Skeletal muscle cell (primary cell): Measurements from ENCODE around the gene ZNF716.
"Not testable (repeated sequence)": the region's sequence is repeated elsewhere in the genome, so short reads cannot be mapped to it uniquely, and the experiment has no call there.

Experiments used
- DNase-seq: peaks from one replicate; pipeline ENCODE4 v3.0.0-alpha.2; 2010; ENCODE audit warnings: low read depth
- H3K4me3 ChIP-seq: 2 replicates; pipeline ENCODE4 v1.5.1; 2011; ENCODE audit warnings: low read depth, mild to moderate bottlenecking, control low read depth, low read length, moderate library complexity

The ZNF716 gene

GRCh38 chr7:57425239-57425944 lies 24.6 kb upstream of the ZNF716 start:
- H3K4me3 ChIP-seq: no peak overlapping the region
- DNase-seq: no peak

GRCh38 chr7:57425969-57426628 lies 23.9 kb upstream of the ZNF716 start:
- no peak for DNase-seq
- no peak overlapping the region for H3K4me3 ChIP-seq

- DNase-seq: no peak
- no peak overlapping the region for H3K4me3 ChIP-seq
These were observed 23.4 kb upstream of the ZNF716 start for GRCh38 chr7:57426629-57427003.

- DNase-seq: no peak
- H3K4me3 ChIP-seq: no peak overlapping the region
These were observed 22.8 kb upstream of the ZNF716 start for GRCh38 chr7:57427146-57427545.

DNA sequence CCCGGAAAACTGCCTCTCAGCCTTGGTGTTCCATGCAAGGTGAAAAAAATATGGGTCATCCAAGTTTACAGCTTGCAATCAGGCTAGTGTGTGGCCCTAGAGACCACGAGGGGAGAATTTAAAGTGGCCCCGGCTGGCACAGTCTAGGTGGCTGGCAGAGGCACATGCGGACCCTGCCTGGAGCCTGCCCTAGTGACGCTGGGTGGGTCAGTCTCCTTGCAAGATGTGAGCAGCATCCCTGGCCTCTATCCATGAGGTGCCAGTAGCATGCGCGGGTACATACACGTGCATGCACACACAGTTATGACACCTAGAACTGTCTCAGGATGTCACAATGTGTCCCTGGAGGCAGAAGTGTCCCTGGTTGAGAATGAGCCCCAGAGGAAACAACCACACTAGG lies 22.4 kb upstream of the ZNF716 start:
- H3K4me3 ChIP-seq: no peak overlapping the region
- DNase-seq: no peak

- no peak overlapping the region for H3K4me3 ChIP-seq
- no peak for DNase-seq
These were observed 17.4 kb upstream of the ZNF716 start for GRCh38 chr7:57432583-57432982.

DNA sequence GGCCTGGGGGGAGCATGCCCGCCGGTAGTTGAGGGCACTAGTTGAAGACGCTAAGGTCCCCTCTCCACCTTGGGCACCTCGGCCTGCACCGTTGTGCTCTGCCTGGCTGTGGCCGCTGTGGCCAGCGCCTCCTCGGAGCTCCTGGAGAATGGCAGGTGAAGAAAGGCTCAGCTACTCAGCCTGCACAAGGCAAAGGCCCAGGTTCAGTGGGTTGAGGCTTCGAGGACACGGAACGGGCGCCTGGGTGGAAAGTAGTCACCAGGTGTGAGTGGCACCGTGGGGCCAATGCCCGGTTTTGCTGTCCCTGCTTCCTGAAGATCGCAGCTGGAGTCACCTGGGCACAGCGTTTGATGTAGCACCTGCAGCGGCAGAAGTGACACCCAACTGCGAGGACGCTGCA lies 12.4 kb upstream of the ZNF716 start:
- H3K4me3 ChIP-seq: no peak overlapping the region
- no peak for DNase-seq

GRCh38 chr7:57438244-57438643 lies 11.7 kb upstream of the ZNF716 start:
- no peak overlapping the region for H3K4me3 ChIP-seq
- DNase-seq: no peak

- H3K4me3 ChIP-seq: no peak overlapping the region
- DNase-seq: no peak
These were observed 6.4 kb upstream of the ZNF716 start for GRCh38 chr7:57443567-57443966.

- H3K4me3 ChIP-seq, DNase-seq: not testable (repeated sequence)
These were observed 19.3 kb downstream of the ZNF716 start for GRCh38 chr7:57469186-57469828.

GRCh38 chr7:57480304-57480703 lies 30.3 kb downstream of the ZNF716 start:
- DNase-seq, H3K4me3 ChIP-seq: not testable (repeated sequence)

- DNase-seq, H3K4me3 ChIP-seq: not testable (repeated sequence)
These were observed 35.0 kb downstream of the ZNF716 start for GRCh38 chr7:57485022-57485421.

DNA sequence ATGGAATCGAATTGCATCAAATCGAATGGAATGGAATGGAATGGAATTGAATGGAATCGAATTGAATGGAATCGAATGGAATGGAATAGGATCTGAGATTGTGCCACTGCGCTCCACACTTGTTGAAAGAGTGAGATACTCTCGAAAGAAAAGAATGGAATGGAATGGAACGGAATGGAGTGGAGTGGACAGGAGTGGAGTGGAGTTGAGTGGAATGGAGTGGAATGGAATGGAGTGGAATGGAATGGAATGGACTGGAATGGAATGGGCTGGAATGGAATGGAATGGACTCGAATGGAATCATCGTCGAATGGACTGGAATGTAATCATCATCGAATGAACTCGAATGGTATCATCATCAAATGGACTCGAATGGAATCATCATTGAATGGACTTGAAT lies 38.0 kb downstream of the ZNF716 start:
- no peak for DNase-seq
- H3K4me3 ChIP-seq: no peak overlapping the region

DNA sequence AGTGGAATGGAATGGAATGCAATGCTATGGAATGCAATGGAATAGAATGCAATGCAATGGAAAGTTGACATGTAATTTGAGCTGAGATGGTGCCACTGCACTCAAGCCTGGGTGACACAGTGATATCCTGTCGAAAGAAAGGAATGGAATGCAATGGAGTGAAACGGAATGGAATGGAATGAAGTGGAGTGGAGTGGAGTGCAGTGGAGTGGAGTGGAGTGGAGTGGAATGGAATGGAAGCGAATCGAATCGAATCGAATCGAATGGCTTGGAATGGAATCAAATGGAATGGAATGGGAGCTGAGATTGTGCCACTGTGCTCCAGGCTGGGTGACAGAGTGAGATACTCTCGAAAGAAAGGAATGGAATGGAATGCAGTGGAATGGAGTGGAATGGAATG lies 45.1 kb downstream of the ZNF716 start:
- not testable (repeated sequence) for DNase-seq, H3K4me3 ChIP-seq

DNA sequence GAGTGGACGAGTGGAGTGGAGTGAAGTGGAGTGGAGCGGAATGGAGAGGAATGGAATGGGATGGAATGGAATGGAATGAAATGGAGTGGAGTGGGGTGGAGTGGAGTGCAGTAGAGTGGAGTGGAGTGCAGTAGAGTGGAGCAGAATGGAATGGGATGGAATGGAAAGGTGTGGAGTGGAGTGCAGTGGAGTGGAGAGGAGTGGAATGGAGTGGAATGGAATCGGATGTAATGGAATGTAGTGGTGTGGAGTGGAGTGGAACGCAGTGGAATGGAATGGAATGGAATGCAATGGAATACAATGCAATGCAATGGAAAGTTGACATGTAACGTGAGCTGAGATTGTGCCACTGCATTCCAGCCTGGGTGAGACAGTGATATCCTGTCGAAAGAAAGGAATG lies 46.4 kb downstream of the ZNF716 start:
- DNase-seq: no peak
- no peak overlapping the region for H3K4me3 ChIP-seq

DNA sequence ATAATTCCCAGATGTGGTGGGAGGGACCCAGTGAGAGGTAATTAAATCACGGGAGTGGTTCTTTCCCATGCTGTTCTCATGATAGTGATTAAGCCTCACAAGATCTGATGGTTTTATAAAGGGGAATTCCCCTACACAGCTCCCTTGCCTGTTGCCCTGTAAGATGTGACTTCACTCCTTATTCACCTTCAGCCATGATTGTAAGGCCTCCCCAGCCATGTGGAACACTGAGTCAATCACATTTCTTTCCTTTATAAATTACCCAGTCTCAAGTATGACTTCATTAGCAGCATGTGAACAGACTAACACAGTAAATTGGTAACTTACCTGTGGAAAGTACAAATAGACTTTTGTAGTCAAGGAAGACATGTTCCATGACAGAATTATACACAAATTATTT lies 55.2 kb downstream of the ZNF716 start:
- no peak overlapping the region for H3K4me3 ChIP-seq
- no peak for DNase-seq
